OCI-LY3 (cell line): ENCODE results near the gene ADCYAP1.

ENCODE experiments used
- EZH2phosphoT487 ChIP-seq: fragments of 200-600 bp; shearing (Covaris generic); IDR thresholded peaks from 2 replicates; pipeline ENCODE4 v1.6.1; 2018; ENCODE audit warnings: antibody characterized with exemption, mixed run types, low read depth
- TF ChIP-seq, protein P1 (sequence below): fragments of 200-600, 300-600 bp; sonication (generic); IDR thresholded peaks from 2 replicates; pipeline ENCODE4 v1.5.1; 2014; ENCODE audit warnings: antibody characterized with exemption, low read length, low read depth

DNA sequence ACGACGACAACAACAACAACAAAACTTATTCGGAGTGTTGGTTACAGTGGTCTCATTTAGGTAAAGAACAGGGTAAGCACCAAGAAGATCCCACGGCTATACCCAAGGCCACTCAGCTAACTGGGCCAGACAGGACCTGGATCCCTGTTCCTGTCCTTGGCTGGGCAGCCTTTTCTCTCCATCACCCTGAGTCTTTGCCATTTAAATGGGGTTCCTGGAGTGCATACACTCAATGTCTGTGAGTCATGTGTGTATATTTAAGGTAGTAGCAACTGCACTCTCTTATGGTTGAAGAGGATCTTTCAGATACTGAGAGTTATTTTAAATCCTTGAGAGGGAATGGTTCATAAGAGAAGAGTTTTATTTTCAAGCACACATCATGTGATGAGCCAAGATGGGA lies 35.3 kb downstream of the ADCYAP1 start:
- TF ChIP-seq, protein P1, sequence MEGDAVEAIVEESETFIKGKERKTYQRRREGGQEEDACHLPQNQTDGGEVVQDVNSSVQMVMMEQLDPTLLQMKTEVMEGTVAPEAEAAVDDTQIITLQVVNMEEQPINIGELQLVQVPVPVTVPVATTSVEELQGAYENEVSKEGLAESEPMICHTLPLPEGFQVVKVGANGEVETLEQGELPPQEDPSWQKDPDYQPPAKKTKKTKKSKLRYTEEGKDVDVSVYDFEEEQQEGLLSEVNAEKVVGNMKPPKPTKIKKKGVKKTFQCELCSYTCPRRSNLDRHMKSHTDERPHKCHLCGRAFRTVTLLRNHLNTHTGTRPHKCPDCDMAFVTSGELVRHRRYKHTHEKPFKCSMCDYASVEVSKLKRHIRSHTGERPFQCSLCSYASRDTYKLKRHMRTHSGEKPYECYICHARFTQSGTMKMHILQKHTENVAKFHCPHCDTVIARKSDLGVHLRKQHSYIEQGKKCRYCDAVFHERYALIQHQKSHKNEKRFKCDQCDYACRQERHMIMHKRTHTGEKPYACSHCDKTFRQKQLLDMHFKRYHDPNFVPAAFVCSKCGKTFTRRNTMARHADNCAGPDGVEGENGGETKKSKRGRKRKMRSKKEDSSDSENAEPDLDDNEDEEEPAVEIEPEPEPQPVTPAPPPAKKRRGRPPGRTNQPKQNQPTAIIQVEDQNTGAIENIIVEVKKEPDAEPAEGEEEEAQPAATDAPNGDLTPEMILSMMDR: no peak
- no peak for TF ChIP-seq EZH2phosphoT487
